ENCODE data around the gene GAA.

DNA sequence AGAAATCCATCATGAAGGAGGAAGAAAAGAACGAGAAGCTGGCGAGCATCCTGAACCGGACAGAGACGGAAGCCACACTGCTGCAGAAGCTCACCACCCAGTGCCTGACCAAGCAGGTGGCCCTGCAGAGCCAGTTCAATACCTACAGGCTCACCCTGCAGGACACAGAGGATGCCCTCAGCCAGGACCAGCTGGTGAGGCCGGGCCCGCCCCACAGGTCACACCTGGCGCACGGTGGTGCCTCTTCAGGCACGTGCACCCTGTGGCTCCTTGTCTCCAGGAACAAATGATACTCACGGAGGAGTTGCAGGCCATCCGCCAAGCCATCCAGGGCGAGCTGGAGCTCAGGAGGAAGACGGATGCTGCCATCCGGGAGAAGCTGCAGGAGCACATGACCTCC is 19.8 kb upstream of the GAA start:
- TF ChIP-seq TCF7L2 (IDR thresholded peaks at IDR 0.05; ENCODE audit: low read depth, low read length) = no peak
- TF ChIP-seq, protein P1, sequence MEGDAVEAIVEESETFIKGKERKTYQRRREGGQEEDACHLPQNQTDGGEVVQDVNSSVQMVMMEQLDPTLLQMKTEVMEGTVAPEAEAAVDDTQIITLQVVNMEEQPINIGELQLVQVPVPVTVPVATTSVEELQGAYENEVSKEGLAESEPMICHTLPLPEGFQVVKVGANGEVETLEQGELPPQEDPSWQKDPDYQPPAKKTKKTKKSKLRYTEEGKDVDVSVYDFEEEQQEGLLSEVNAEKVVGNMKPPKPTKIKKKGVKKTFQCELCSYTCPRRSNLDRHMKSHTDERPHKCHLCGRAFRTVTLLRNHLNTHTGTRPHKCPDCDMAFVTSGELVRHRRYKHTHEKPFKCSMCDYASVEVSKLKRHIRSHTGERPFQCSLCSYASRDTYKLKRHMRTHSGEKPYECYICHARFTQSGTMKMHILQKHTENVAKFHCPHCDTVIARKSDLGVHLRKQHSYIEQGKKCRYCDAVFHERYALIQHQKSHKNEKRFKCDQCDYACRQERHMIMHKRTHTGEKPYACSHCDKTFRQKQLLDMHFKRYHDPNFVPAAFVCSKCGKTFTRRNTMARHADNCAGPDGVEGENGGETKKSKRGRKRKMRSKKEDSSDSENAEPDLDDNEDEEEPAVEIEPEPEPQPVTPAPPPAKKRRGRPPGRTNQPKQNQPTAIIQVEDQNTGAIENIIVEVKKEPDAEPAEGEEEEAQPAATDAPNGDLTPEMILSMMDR (IDR thresholded peaks at IDR 0.05) = no peak
- TF ChIP-seq POLR2AphosphoS5 (IDR thresholded peaks at IDR 0.05; ENCODE audit: low read depth, low read length) = no peak

Measured in Panc1 (cell line).